Measurements from ENCODE around the gene C20orf96. TPM values are rescaled to one million over a fixed set of nuclear protein-coding genes. Genes with fewer than 3 reads are reported as not detected.

Gene C20orf96
- total RNA-seq, 1 experiment from 2014 or later = 25.7 TPM

GRCh38 chr20:324177-325044 is 33.9 kb upstream of the C20orf96 start:
- intact Hi-C loops (cut with micrococcal nuclease; ENCODE audit: unreplicated experiment) = loop anchor here (1.0 to 10.0 kb wide), 3 partner anchors 27 to 330 kb away; partner anchors contain the start of genes C20orf96, SRXN1 and ZCCHC3
- TF ChIP-seq, protein P1, sequence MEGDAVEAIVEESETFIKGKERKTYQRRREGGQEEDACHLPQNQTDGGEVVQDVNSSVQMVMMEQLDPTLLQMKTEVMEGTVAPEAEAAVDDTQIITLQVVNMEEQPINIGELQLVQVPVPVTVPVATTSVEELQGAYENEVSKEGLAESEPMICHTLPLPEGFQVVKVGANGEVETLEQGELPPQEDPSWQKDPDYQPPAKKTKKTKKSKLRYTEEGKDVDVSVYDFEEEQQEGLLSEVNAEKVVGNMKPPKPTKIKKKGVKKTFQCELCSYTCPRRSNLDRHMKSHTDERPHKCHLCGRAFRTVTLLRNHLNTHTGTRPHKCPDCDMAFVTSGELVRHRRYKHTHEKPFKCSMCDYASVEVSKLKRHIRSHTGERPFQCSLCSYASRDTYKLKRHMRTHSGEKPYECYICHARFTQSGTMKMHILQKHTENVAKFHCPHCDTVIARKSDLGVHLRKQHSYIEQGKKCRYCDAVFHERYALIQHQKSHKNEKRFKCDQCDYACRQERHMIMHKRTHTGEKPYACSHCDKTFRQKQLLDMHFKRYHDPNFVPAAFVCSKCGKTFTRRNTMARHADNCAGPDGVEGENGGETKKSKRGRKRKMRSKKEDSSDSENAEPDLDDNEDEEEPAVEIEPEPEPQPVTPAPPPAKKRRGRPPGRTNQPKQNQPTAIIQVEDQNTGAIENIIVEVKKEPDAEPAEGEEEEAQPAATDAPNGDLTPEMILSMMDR (conservative IDR thresholded peaks at IDR 0.05) = no peak; the same call in 1 of the 2 replicates
- no peak for TF ChIP-seq EZH2 (IDR thresholded peaks at IDR 0.05; ENCODE audit: low read depth)
- BruUV-seq (replicated peaks) = TSS peak; percentile 97

DNA sequence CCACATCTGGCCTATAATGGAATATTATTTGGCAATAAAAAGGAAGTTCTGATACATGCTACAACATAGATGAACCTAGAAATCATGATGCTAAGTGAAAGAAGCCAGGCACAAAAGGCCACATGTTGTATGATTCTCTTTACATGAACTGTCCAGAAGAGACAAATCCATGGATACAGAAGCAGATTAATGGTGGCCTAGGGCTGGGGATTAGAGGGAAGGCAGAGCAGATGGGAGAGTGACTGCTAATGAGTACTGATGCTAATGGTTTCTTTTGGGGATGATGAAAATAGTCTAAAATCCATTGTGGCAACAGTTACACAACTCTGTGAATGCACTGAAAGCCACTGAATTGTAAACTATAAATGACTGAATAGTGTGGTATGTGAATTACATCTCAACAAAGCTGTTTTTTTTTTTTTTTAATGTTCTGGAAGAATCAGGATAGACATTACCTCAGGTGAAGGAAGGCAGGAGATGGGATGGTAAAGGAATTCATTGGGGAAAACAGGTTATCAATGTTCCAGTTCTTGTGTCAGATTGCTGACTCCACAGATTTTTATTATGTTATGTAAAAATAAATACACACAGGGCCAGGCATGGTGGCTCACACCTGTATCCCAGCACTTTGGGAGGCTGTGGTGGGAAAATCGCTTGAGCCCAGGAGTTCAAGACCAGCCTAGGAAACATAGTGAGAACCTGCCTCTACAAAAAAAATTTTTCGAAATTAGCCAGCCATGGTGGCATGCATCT is 25.9 kb upstream of the C20orf96 start:
- intact Hi-C loops (cut with micrococcal nuclease; ENCODE audit: unreplicated experiment) = no loop called here
- Histone ChIP-seq H3K27me3 (ENCODE audit: insufficient read depth, low read depth) (no peaks in the 10 kb centered on the region), H3K4me2 (no peak overlapping the region), H2AFZ (no peak overlapping the region), H3K36me3 (ENCODE audit: low read depth) (no peaks in the 10 kb centered on the region), H3K79me2 (ENCODE audit: low read depth) (no peaks in the 10 kb centered on the region), H4K20me1 (ENCODE audit: insufficient read depth) (no peaks in the 10 kb centered on the region), H3K4me1 (replicated peaks; ENCODE audit: insufficient read depth) (peaks cover 14% of the 10 kb centered on the region), H3F3A (ENCODE audit: insufficient read depth, low read depth) (no peaks in the 10 kb centered on the region), H3K9me3 (ENCODE audit: insufficient read depth, low read depth) (no peaks in the 10 kb centered on the region), H3K27ac (no peak overlapping the region), H3K9me2 (ENCODE audit: insufficient read depth) (no peaks in the 10 kb centered on the region), H3K4me3 (no peak overlapping the region)
- DNase-seq = no peak
- BruUV-seq (replicated peaks) = no TSS peak
- CTCF ChIA-PET = no interaction called here
- TF ChIP-seq, protein P1 (conservative IDR thresholded peaks at IDR 0.05) = no peak
- TF ChIP-seq EZH2 (IDR thresholded peaks at IDR 0.05; ENCODE audit: low read depth) = no peak
- POLR2A ChIA-PET (ENCODE audit: unreplicated experiment) = no interaction called here

More at GRCh38 chr20:324177-325044, 33.9 kb upstream of the C20orf96 start:
- H3K36me3 ChIP-seq (ENCODE audit: low read depth) = no peaks in the 10 kb centered on the region
- H3K9me3 ChIP-seq (ENCODE audit: insufficient read depth, low read depth) = no peaks in the 10 kb centered on the region
- H2AFZ ChIP-seq = peak overlapping the region; percentile 78
- H3K27me3 ChIP-seq (ENCODE audit: insufficient read depth, low read depth) = no peaks in the 10 kb centered on the region
- H3K9me2 ChIP-seq (ENCODE audit: insufficient read depth) = no peaks in the 10 kb centered on the region
- peaks cover 14% of the 10 kb centered on the region for H3K79me2 ChIP-seq (ENCODE audit: low read depth)
- CTCF ChIA-PET = no interaction called here
- peak; percentile 86 to 98 for DNase-seq
- peaks cover 20% of the 10 kb centered on the region for H3K4me1 ChIP-seq (replicated peaks; ENCODE audit: insufficient read depth)
- H3K4me2 ChIP-seq = peak overlapping the region; percentile 83
- peak overlapping the region; percentile 85 for H3K27ac ChIP-seq
- peak overlapping the region; percentile 83 for H3K4me3 ChIP-seq
- peaks cover 39% of the 10 kb centered on the region for H3F3A ChIP-seq (ENCODE audit: insufficient read depth, low read depth)
- H4K20me1 ChIP-seq (ENCODE audit: insufficient read depth) = peaks cover 17% of the 10 kb centered on the region
- POLR2A ChIA-PET (ENCODE audit: unreplicated experiment) = interaction anchor here (0.6 to 1.0 kb wide), 3 partner anchors 23 to 35 kb away, joined by 4 to 5 read pairs (median 5); no protein-coding TSS in a partner anchor

DNA sequence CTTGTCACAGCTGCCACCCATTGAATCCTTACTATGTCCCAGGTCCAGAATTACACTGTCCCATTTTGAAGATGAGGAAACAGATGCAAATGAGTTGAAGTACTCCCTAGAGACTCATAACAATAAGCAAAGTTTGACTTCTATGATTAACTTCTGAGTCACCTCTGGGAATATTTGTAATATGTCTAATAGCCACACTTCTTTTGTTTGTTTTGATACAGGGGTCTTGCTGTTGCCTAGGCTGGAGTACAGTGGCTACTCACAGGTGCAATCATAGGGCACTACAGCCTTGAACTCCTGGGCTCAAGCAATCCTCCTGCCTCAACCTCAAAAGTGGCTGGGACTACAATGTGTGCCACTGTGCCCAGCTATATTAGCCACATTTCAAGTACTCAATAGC is 23.4 kb upstream of the C20orf96 start:
- Histone ChIP-seq H3K27me3 (ENCODE audit: insufficient read depth, low read depth) (no peaks in the 10 kb centered on the region), H3K9me2 (ENCODE audit: insufficient read depth) (no peaks in the 10 kb centered on the region), H3F3A (ENCODE audit: insufficient read depth, low read depth) (no peaks in the 10 kb centered on the region), H3K36me3 (ENCODE audit: low read depth) (no peaks in the 10 kb centered on the region), H3K4me3 (no peak overlapping the region), H3K79me2 (ENCODE audit: low read depth) (no peaks in the 10 kb centered on the region), H3K4me1 (replicated peaks; ENCODE audit: insufficient read depth) (peaks cover 14% of the 10 kb centered on the region), H2AFZ (no peak overlapping the region), H3K4me2 (0 out of 2 replicates have a peak overlapping the region, but pooled peaks have one; percentile 1), H3K9me3 (ENCODE audit: insufficient read depth, low read depth) (no peaks in the 10 kb centered on the region), H4K20me1 (ENCODE audit: insufficient read depth) (no peaks in the 10 kb centered on the region), H3K27ac (no peak overlapping the region)
- CTCF ChIA-PET = no interaction called here
- TF ChIP-seq, protein P1 (conservative IDR thresholded peaks at IDR 0.05) = no peak
- no peak for TF ChIP-seq EZH2 (IDR thresholded peaks at IDR 0.05; ENCODE audit: low read depth)
- peak in 1 of 2 experiments; percentile 89 for DNase-seq
- BruUV-seq (replicated peaks) = no TSS peak
- intact Hi-C loops (cut with micrococcal nuclease; ENCODE audit: unreplicated experiment) = no loop called here
- POLR2A ChIA-PET (ENCODE audit: unreplicated experiment) = interaction anchor here (0.6 kb wide), 1 partner anchor 24 kb away, joined by 7 read pairs; no protein-coding TSS in a partner anchor

All from PC-9 (cell line).